Fibroblast of the aortic adventitia (primary cell): ENCODE data around the gene LRFN4. TPM values are rescaled to one million over a fixed set of nuclear protein-coding genes. Genes with fewer than 3 reads are reported as not detected.

Source experiments
- DNase-seq: peaks from one replicate; pipeline ENCODE4 v3.0.0-alpha.2; 2010; ENCODE audit warnings: low read depth
- H3K4me3 ChIP-seq: 2 replicates; pipeline ENCODE4 v1.5.1; 2011; ENCODE audit warnings: low read depth, mild to moderate bottlenecking, control low read depth, low read length, moderate library complexity
- CTCF ChIP-seq: IDR thresholded peaks from 2 replicates; pipeline ENCODE4 v1.5.1; 2011; ENCODE audit warnings: mild to moderate bottlenecking, low read length, control low read depth, inconsistent platforms; ENCODE audit not compliant: insufficient read depth
- total RNA-seq: library from RNA; depleted of rRNA; stranded (reverse); fragments of >200 nt; gene quantifications from 2 replicates; pipeline ENCODE4 v1.2.3, GENCODE V29; 2012; ENCODE audit warnings: low replicate concordance

The LRFN4 gene
- total RNA-seq, 1 donor: 25.8 TPM

GRCh38 chr11:66840317-66841091 lies 16.4 kb upstream of the LRFN4 start:
- DNase-seq: peak; percentile 23
- H3K4me3 ChIP-seq: no peak overlapping the region
- no peak for TF ChIP-seq CTCF

GRCh38 chr11:66841861-66842260 lies 15.0 kb upstream of the LRFN4 start:
- DNase-seq: no peak
- H3K4me3 ChIP-seq: peak overlapping the region; percentile 99
- no peak for TF ChIP-seq CTCF

GRCh38 chr11:66842501-66842895 lies 14.4 kb upstream of the LRFN4 start:
- no peak for TF ChIP-seq CTCF
- DNase-seq: no peak
- H3K4me3 ChIP-seq: peak overlapping the region; percentile 99

GRCh38 chr11:66842896-66843775 lies 13.7 kb upstream of the LRFN4 start, which contains the start of gene RCE1:
Gene RCE1, plus strand, starts transcription at chr11:66843441. Its CDS starts 15 bp downstream, at chr11:66843456.
- no peak for TF ChIP-seq CTCF
- DNase-seq: peak; percentile 83
- H3K4me3 ChIP-seq: peak within 1 kb of the TSS; percentile 99

- DNase-seq: no peak
- no peak for TF ChIP-seq CTCF
- peak overlapping the region; percentile 99 for H3K4me3 ChIP-seq
Observed at GRCh38 chr11:66843776-66844495, 12.9 kb upstream of the LRFN4 start.

- no peak for DNase-seq
- no peak for TF ChIP-seq CTCF
- H3K4me3 ChIP-seq: peak overlapping the region; percentile 99
Observed at GRCh38 chr11:66844496-66845142, 12.2 kb upstream of the LRFN4 start.
